IPS-18c (cell line): Measurements from ENCODE around the gene ANKRD27.

Experiments
- H3K4me3 ChIP-seq: 2 replicates; pipeline ENCODE4 v1.7.0; 2013; ENCODE audit warnings: low read depth, mild to moderate bottlenecking, low read length, moderate library complexity; ENCODE audit not compliant: insufficient read depth
- H3K9me3 ChIP-seq: one replicate; pipeline ENCODE4 v1.6.1; 2013; ENCODE audit warnings: mild to moderate bottlenecking, low read length, moderate library complexity; ENCODE audit not compliant: control insufficient read depth, insufficient read depth

ANKRD27 gene

DNA sequence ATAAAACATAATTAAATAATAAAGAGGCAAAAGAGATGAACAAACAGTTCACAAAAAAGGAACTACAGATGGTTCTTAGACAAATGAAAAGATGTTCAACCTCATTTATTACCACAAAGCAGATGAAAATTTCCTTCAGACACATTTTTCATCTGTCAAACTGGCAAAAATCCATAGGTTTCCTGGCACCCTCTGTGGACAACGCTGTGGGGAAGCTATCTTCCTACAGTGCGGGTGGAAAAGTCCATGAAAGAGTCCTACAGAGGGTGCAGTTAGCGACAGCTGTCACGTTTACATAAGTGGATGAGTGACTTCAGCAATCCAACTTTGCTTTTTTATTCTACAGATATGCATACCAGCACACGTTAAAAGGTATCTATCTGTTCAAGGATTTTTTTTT lies 124.3 kb downstream of the ANKRD27 start:
- peaks cover 2% of the 10 kb centered on the region for H3K9me3 ChIP-seq
- no peak overlapping the region for H3K4me3 ChIP-seq
